HG03460 (cell line): ENCODE results near the gene HAGHL.

Experiments
- ATAC-seq: cut with Tn5 transposase; IDR thresholded peaks from one replicate; pipeline ENCODE4 v1.9.1; 2021; ENCODE audit not compliant: unreplicated experiment

HAGHL gene

GRCh38 chr16:726438-727290 lies at the start of gene HAGHL, which contains the start of gene CCDC78:
Gene HAGHL (plus strand): TSS chr16:727106. CDS start chr16:727510, 404 bp downstream.
Gene CCDC78 (minus strand): TSS chr16:726443. CDS start chr16:726367, 76 bp downstream.
- no peak for ATAC-seq

GRCh38 chr16:677316-678190 lies 49.4 kb upstream of the HAGHL start:
- no peak for ATAC-seq

- no peak for ATAC-seq
Measured at GRCh38 chr16:678209-678857, 48.6 kb upstream of the HAGHL start.

- no peak for ATAC-seq
Measured at GRCh38 chr16:678858-679813, 47.8 kb upstream of the HAGHL start.

DNA sequence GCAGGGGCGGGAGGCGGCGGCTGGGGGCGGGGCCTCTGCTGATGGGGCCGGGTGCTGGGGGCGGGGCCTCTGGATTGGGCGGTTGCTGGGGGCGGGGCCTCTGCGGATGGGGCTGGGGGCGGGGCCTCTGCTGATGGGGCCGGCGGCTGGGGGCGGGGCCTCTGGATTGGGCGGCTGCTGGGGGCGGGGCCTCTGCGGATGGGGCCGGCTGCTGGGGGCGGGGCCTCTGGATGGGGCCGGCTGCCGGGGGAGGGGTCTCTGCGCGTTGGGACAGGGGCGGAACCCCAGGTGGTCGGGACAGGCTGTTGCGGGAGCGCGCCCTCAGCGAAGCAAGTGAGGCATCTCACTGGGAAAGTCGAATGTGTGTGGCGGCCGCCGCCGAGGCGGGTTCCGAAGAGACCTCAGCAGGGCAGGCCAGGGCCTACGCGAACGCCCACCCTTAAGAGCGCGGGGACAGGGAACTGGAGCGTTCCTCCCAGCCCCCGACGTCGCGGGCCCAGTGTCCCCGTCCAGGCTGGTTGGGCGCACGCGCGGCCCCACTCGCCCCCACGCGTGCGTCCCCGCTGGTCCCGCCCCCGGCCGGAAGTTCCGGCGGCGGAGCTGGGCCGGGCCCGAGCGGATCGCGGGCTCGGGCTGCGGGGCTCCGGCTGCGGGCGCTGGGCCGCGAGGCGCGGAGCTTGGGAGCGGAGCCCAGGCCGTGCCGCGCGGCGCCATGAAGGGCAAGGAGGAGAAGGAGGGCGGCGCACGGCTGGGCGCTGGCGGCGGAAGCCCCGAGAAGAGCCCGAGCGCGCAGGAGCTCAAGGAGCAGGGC lies 46.9 kb upstream of the HAGHL start, which contains the start of gene STUB1:
Gene STUB1 (plus strand): TSS at position 597 of the 811 bp plus-strand sequence. CDS start 116 bp downstream, at position 713.
- ATAC-seq, result no peak

GRCh38 chr16:680625-680945 lies 46.3 kb upstream of the HAGHL start:
- ATAC-seq, result no peak

DNA sequence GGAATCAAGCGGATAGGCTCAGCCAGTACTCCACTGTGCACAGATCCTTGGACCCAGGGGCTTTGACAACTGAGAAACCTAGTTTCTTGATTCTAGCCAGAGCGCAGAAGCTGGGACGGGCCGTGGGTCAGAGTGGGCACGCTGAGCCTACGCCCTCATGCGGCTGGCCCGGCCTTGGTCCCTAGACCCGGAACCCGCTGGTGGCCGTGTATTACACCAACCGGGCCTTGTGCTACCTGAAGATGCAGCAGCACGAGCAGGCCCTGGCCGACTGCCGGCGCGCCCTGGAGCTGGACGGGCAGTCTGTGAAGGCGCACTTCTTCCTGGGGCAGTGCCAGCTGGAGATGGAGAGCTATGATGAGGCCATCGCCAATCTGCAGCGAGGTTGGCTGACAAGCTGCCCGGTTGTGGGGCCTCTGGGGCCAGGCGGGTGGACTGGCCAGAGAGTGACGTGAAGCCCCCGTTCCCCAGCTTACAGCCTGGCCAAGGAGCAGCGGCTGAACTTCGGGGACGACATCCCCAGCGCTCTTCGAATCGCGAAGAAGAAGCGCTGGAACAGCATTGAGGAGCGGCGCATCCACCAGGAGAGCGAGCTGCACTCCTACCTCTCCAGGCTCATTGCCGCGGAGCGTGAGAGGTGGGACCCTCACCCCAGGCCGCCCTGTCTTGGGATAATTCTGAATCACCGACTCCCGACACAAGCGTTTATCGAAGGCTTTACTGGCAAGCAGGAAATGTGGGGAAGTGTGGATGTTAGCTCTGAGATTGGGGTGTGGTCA lies 45.8 kb upstream of the HAGHL start:
- no peak for ATAC-seq

- no peak for ATAC-seq
Measured at GRCh38 chr16:681746-682427, 45.0 kb upstream of the HAGHL start.

- no peak for ATAC-seq
Measured at GRCh38 chr16:682493-683395, 44.2 kb upstream of the HAGHL start.

GRCh38 chr16:683396-684070 lies 43.4 kb upstream of the HAGHL start:
- ATAC-seq, result no peak

DNA sequence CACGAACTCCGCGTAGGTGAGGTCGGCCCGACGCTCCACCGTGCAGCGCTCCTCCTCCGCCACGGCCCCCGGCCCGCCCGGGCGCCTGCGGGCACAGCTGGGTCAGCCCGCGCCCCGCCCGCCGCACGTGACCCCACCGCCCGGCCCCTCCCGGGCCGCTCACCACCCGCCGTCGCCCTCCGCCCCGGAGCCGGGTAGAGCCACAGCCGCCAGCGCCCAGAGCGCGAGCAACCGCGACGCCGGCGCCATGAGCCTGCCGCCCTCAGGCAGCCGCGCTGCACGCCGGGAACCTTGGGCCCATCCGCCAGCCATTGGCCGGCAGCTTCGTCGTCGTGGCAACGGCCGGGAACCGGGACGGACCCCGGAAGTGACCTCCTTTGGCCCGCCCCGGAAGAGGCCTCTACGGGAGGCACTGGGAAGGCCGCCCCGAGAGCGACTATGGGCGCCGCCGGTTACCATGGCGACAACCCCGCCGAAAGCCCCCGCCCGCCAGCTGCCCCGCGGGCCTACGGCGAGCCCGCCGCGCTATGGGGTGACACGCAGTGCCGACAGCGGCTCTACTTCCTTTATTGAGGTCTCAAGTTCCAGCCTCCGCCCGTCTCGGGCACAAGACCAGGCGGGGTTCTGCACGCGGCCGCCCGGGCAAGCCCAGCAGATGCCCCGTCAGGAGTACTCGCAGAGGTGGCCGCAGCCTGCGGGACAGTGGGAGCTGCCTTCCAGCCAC lies 42.7 kb upstream of the HAGHL start, which contains the start of gene JMJD8:
Gene JMJD8 (minus strand): TSS at position 264 of the 724 bp plus-strand sequence. CDS start 15 bp downstream, at position 249.
- peak; percentile 51 for ATAC-seq

- no peak for ATAC-seq
Measured at GRCh38 chr16:684961-685696, 41.8 kb upstream of the HAGHL start.

GRCh38 chr16:685967-686366 lies 40.9 kb upstream of the HAGHL start:
- no peak for ATAC-seq

DNA sequence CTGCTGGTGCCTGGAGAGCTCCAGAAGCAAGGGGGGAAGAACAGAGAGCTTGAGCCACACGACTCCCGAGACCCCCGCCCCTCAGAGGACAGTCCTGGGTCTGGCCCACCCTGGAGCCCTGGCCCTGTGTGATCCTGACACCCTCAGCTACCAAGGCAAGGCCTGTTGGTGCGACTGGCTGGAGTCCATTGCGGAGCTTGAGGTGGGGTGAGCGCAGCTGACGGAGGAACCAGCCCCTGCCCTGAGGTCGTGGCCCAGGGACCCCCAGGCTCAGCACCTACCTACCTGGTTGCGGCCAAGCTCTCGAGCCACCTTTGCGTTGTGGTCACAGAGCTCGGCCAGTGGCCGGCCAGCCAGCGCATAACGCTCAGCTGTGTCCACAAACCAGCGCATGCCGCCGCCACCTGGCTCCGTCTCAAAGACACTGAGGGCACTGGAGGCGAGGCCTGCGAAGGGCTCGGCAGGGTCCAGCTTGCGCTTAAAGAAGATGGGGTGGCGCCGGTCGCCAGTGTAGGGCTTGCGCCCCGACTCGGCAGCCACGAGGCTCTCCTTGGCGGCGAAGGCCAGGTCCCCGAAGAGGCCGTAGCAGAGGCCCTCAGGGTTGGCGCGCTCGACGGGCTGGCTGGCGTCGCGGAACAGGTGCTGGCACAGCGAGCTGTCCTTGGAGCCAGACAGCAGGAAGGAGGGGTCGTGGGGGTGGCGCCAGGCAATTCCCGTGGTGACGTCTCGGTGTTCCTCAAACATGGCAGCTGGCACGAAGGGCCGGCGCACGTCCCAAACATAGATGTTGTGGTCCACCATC lies 40.2 kb upstream of the HAGHL start:
- ATAC-seq, result no peak
